Activated CD4-positive, CD25-positive, alpha-beta regulatory T cell treated with anti-CD3 and anti-CD28 coated beads, Interleukin-2, amount 50 U/mL, for 16 hours (primary cell): ENCODE measurements around the gene PPP1R37.

ENCODE experiments used
- DNase-seq: peaks from one replicate; pipeline ENCODE4 v3.0.0-alpha.2; 2020; ENCODE audit warnings: low read depth, low spot score

Gene PPP1R37

GRCh38 chr19:45071545-45071938, 21.4 kb upstream of the PPP1R37 start:
- no peak for DNase-seq

GRCh38 chr19:45071969-45072790, 20.8 kb upstream of the PPP1R37 start:
- DNase-seq = no peak

- no peak for DNase-seq
Measured at GRCh38 chr19:45074744-45075300, 18.2 kb upstream of the PPP1R37 start.

- no peak for DNase-seq
Measured at GRCh38 chr19:45075301-45076028, 17.5 kb upstream of the PPP1R37 start.

GRCh38 chr19:45076029-45076850, 16.7 kb upstream of the PPP1R37 start, which contains the start of gene ZNF296:
TSS of gene ZNF296 (minus strand) at chr19:45076478. CDS start at chr19:45076373, 105 bp downstream.
- peak; percentile 54 for DNase-seq

GRCh38 chr19:45076851-45077730, 15.9 kb upstream of the PPP1R37 start:
- DNase-seq = no peak

- DNase-seq = no peak
Measured at GRCh38 chr19:45078390-45079062, 14.5 kb upstream of the PPP1R37 start.

GRCh38 chr19:45079063-45079910, 13.7 kb upstream of the PPP1R37 start, which contains the start of gene GEMIN7:
TSS of gene GEMIN7 (plus strand) at chr19:45079260. CDS start at chr19:45090115, 10,855 bp downstream.
- peak; percentile 57 for DNase-seq

- no peak for DNase-seq
Measured at GRCh38 chr19:45079911-45080370, 13.0 kb upstream of the PPP1R37 start.

GRCh38 chr19:45082170-45082569, 10.8 kb upstream of the PPP1R37 start:
- no peak for DNase-seq

- no peak for DNase-seq
Measured at GRCh38 chr19:45086480-45086879, 6.5 kb upstream of the PPP1R37 start.

- DNase-seq = no peak
Measured at GRCh38 chr19:45087531-45087930, 5.4 kb upstream of the PPP1R37 start.

GRCh38 chr19:45090034-45090433, 2.9 kb upstream of the PPP1R37 start:
- no peak for DNase-seq

GRCh38 chr19:45090606-45091005, 2.4 kb upstream of the PPP1R37 start:
- no peak for DNase-seq

GRCh38 chr19:45091031-45091923, 1.7 kb upstream of the PPP1R37 start:
- peak; percentile 96 for DNase-seq

GRCh38 chr19:45094137-45094536, 1.2 kb downstream of the PPP1R37 start:
- DNase-seq = no peak

GRCh38 chr19:45094707-45095106, 1.7 kb downstream of the PPP1R37 start:
- no peak for DNase-seq
